ENCODE data around the gene CEMIP. TPM values are rescaled to one million over a fixed set of nuclear protein-coding genes. Genes with fewer than 3 reads are reported as not detected.
A peak's percentile ranks its signal among the peaks of the same experiment; 100 is the strongest.

CEMIP gene
- total RNA-seq, 1 experiment from 2014 or later: 0.61 TPM

DNA sequence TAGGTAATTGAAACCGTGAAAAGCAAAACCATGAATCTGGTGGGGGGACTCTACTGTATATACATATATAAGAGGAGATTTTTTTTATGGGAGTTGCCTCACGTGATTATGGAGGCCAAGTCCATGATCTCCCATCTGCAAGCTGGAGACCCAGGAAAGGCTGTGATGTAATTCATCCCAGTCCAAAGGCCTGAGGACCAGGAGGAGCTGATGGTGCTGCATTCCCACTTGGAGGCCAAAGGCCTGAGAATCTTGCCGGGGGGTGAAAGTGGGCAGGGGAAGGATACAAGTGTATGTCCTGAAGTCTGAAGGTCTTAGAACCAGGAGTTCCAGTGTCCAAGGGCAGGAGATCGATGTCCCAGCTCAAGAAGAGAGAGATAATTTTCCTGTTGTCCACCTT, 37.1 kb upstream of the CEMIP start:
- no peak for DNase-seq
- Histone ChIP-seq H3K36me3 (ENCODE audit: low read depth) (peaks cover 19% of the 10 kb centered on the region; the same call in 1 of the 2 replicates), H3K27me3 (ENCODE audit: insufficient read depth, low read depth) (no peaks in the 10 kb centered on the region), H2AFZ (no peak overlapping the region), H3K79me2 (ENCODE audit: low read depth) (peaks cover 96% of the 10 kb centered on the region), H3K9me3 (ENCODE audit: insufficient read depth, low read depth) (peaks cover 8% of the 10 kb centered on the region; the same call in 1 of the 2 replicates), H3K4me1 (replicated peaks; ENCODE audit: insufficient read depth) (peaks cover 56% of the 10 kb centered on the region), H3K9me2 (ENCODE audit: insufficient read depth) (no peaks in the 10 kb centered on the region), H3K4me2 (peak overlapping the region; percentile 27; the same call in 1 of the 2 replicates), H3K4me3 (no peak overlapping the region), H3K27ac (no peak overlapping the region), H3F3A (ENCODE audit: insufficient read depth, low read depth) (peaks cover 57% of the 10 kb centered on the region; the same call in 1 of the 2 replicates), H4K20me1 (ENCODE audit: insufficient read depth) (peaks cover under 1% of the 10 kb centered on the region; the same call in 1 of the 2 replicates)
- ChIA-PET CTCF (no interaction called here), POLR2A (ENCODE audit: unreplicated experiment) (no interaction called here)
- BruUV-seq (replicated peaks): no TSS peak
- intact Hi-C loops (cut with micrococcal nuclease; ENCODE audit: unreplicated experiment): no loop called here
- TF ChIP-seq, protein P1, sequence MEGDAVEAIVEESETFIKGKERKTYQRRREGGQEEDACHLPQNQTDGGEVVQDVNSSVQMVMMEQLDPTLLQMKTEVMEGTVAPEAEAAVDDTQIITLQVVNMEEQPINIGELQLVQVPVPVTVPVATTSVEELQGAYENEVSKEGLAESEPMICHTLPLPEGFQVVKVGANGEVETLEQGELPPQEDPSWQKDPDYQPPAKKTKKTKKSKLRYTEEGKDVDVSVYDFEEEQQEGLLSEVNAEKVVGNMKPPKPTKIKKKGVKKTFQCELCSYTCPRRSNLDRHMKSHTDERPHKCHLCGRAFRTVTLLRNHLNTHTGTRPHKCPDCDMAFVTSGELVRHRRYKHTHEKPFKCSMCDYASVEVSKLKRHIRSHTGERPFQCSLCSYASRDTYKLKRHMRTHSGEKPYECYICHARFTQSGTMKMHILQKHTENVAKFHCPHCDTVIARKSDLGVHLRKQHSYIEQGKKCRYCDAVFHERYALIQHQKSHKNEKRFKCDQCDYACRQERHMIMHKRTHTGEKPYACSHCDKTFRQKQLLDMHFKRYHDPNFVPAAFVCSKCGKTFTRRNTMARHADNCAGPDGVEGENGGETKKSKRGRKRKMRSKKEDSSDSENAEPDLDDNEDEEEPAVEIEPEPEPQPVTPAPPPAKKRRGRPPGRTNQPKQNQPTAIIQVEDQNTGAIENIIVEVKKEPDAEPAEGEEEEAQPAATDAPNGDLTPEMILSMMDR (conservative IDR thresholded peaks at IDR 0.05): no peak
- no peak for TF ChIP-seq EZH2 (IDR thresholded peaks at IDR 0.05; ENCODE audit: low read depth)

DNA sequence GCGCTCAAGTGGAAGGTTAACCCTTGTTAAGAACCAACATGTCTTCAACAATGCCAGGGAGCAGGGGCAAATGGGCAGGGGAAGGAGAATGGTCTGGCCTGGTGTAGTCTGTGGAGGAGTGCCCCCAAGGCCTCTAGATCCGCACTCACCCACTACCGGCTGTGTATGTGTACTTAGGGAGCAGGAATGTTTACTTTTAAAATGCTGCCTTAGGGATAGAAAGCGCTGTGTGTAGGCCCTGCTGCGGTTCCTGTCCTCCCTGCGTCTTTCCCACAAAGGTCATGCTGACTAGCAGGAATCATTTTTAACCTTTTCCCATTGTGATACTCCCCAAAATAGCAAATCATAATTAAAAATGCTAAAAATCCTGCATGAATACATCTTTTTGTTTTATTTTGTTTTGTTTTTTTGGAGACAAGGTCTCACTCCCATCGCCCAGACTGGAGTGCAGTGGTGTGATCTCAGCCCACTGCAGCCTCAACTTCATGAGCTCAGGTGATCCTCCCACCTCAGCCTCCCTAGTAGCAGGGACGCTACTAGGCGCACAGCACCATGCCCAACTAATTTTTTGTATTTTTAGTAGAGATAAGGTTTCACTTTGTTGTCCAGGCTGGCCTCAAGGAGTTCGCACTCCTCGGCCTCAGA, 35.9 kb upstream of the CEMIP start:
- Histone ChIP-seq H2AFZ (no peak overlapping the region), H4K20me1 (ENCODE audit: insufficient read depth) (peaks cover 12% of the 10 kb centered on the region), H3K27me3 (ENCODE audit: insufficient read depth, low read depth) (no peaks in the 10 kb centered on the region), H3F3A (ENCODE audit: insufficient read depth, low read depth) (peaks cover 60% of the 10 kb centered on the region; the same call in 1 of the 2 replicates), H3K4me3 (no peak overlapping the region), H3K9me3 (ENCODE audit: insufficient read depth, low read depth) (peaks cover 8% of the 10 kb centered on the region; the same call in 1 of the 2 replicates), H3K9me2 (ENCODE audit: insufficient read depth) (no peaks in the 10 kb centered on the region), H3K27ac (peak overlapping the region; percentile 64), H3K4me2 (peak overlapping the region; percentile 29; the same call in 1 of the 2 replicates), H3K4me1 (replicated peaks; ENCODE audit: insufficient read depth) (peaks cover 56% of the 10 kb centered on the region), H3K36me3 (ENCODE audit: low read depth) (peaks cover 19% of the 10 kb centered on the region; the same call in 1 of the 2 replicates), H3K79me2 (ENCODE audit: low read depth) (peaks cover 96% of the 10 kb centered on the region)
- intact Hi-C loops (cut with micrococcal nuclease; ENCODE audit: unreplicated experiment): no loop called here
- no TSS peak for BruUV-seq (replicated peaks)
- CTCF ChIA-PET: no interaction called here
- DNase-seq: peak; percentile 3 to 76
- TF ChIP-seq EZH2 (IDR thresholded peaks at IDR 0.05; ENCODE audit: low read depth): no peak
- TF ChIP-seq, protein P1 (conservative IDR thresholded peaks at IDR 0.05): no peak
- POLR2A ChIA-PET (ENCODE audit: unreplicated experiment): no interaction called here

DNA sequence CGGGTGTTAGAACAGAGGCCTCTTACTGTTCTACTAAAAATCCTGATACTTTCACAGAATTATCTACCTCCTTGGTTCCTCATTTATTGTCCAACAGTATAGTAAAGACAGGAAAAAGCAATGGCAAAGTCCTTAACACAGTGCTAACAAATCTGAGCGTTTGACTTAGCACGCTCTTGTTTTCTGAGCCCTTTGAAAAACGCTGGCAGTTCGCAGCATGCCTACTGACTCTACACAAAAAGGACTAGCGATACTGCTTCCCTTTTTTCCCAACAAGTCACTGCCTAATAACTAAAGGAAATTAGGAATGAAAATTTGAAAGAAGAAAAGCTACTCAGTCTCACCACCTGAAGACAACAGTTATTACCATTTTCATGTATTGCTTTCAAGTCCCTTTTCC, 34.8 kb upstream of the CEMIP start:
- Histone ChIP-seq H3K9me2 (ENCODE audit: insufficient read depth) (no peaks in the 10 kb centered on the region), H3K36me3 (ENCODE audit: low read depth) (peaks cover 28% of the 10 kb centered on the region), H4K20me1 (ENCODE audit: insufficient read depth) (peaks cover 22% of the 10 kb centered on the region), H3F3A (ENCODE audit: insufficient read depth, low read depth) (peaks cover 64% of the 10 kb centered on the region; the same call in 1 of the 2 replicates), H3K4me1 (replicated peaks; ENCODE audit: insufficient read depth) (peaks cover 52% of the 10 kb centered on the region), H3K79me2 (ENCODE audit: low read depth) (peaks cover 94% of the 10 kb centered on the region), H2AFZ (no peak overlapping the region), H3K27me3 (ENCODE audit: insufficient read depth, low read depth) (no peaks in the 10 kb centered on the region), H3K27ac (peak overlapping the region; percentile 64), H3K9me3 (ENCODE audit: insufficient read depth, low read depth) (peaks cover 8% of the 10 kb centered on the region; the same call in 1 of the 2 replicates), H3K4me3 (no peak overlapping the region), H3K4me2 (no peak overlapping the region)
- TF ChIP-seq EZH2 (IDR thresholded peaks at IDR 0.05; ENCODE audit: low read depth): no peak
- TF ChIP-seq, protein P1 (conservative IDR thresholded peaks at IDR 0.05): no peak
- intact Hi-C loops (cut with micrococcal nuclease; ENCODE audit: unreplicated experiment): no loop called here
- ChIA-PET CTCF (no interaction called here), POLR2A (ENCODE audit: unreplicated experiment) (no interaction called here)
- no peak for DNase-seq
- no TSS peak for BruUV-seq (replicated peaks)
